ENCODE results near the gene MIPEP.
"Not testable (repeated sequence)": the region's sequence is repeated elsewhere in the genome, so short reads cannot be mapped to it uniquely, and the experiment has no call there.

MIPEP gene

DNA sequence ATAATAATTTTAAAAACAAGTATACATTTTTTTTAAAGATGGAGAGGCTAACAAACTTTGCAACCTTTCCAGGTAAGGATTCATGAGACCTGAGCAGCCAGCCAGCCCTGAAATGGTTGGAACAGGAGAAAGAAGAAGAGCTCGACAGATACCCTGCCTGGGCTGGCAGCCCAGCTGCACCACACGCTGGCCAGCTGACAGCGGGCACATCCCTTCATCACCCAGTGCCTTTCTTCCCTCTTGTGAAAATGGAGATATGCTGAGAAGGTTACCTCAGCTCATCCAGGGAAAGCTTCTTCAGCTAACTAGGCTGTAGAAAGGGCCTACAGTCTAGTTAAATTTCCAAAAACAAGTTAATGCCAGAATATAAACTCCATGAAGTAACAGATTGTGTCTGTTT is 4.8 kb downstream of the MIPEP start:
- not testable (repeated sequence) for DNase-seq

DNA sequence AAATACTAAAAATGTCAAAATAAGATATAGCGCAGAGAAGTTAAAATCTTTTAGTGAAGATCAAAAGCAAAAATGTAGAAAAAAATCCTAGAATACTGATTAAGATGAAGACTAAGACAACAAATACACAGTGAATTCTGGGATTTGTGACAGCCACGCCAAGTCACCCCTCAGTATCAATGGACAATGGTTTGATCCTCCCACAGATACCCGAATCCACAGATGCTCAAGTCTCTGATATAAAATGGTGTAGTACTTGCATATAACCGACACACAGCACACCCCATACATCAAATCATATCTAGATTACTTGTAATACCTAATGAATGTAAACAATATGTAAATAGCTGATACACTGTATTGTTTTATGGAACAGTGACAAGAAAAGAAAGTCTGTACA is 5.9 kb downstream of the MIPEP start:
- no peak for DNase-seq

DNA sequence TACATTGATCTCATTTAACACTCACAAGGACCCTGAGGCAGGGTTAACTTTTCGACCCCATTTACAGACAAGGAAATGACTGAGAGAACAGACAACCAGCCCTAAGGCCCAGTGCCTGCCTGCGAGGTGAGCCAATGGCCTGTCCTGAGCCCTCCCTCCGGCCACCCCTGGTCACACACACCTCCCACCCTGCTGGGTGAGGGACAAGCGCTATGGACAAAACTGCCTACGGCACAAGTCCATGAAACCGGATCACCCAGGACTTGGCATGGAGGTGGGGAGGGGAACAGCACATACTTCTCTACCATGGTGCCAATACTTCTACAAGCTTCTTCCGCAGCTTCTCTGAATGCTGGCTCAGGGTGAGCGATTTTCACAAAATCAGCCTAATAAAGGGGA is 7.8 kb downstream of the MIPEP start:
- DNase-seq = not testable (repeated sequence)

DNA sequence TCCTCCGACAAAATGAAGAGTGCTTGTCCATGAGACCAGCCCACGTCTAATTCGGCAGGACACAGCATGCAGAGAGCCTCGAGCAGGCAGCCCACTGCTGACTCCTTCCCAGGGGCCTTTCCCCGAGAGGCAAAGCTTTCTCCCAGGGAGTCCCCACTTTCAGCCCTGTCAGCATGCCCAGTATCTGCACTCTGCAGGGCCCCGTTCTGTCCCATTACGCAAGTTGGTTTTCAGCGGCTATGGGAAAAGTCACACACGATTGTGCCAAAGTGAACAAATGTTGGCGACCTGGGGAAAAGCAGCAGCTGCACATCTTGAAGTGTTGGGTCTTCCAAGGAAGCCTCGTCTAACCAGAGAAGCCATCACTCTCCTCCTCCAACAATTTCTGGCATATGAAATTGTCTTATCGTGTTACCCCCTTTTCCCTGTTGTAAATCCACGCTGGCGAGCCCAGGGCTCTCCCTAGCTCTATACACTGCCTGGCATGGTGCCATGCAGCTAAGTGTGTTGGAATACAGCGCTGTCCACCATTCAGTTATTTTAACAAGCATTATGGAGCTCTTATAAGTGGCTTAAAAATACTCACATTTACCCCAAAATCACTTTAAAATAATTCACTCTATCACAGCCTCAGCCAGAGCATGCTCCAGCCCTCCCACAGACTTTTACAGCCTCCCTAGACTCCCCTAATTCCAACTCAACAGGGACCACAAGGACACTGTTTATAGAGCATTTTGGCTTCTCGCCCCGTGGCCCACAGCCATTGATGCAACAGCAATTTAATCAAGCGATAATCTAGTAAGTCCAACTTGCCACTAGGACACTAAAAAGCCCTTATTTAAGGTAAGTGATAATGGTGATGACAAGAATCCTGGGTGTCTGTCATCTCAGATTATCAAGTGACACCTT is 8.5 kb downstream of the MIPEP start:
- not testable (repeated sequence) for DNase-seq

DNA sequence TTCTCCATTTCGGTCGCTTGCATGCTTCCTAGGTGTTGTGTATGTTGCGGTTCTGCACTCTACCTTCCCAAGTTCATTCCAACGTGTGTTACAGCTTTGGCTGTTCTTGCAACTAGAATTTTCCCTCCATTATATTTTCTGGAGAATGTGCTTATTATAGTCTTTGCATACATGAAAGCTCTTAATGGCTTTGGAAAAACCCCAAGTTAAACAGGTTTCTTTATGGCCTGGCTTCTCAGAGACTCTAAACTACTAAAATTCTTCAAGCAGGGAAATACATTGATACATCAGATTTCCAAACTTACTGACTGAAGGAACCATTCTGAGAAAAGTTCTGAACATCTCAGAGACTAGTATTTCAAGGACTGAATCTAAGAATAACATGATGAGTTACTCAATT is 11.9 kb downstream of the MIPEP start:
- DNase-seq = no peak

DNA sequence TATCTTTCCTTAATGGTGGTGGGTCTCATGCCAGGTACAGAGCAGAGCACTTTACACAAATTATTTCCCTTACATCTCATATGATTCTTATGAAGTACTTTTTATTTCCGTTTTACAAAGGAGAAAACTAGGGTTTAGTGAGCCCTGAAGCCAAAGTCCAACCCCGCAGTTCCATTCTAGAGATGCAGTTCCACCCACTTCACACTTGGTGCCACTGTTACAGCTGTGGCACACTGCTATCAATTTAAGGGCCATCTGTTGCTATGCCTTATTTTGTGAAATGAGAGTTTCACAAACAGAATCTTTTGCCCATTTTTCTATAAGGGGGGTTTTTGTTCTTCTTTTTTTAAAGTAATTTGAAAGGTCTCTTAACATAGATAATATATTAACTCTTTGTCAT is 12.9 kb downstream of the MIPEP start:
- no peak for DNase-seq

DNA sequence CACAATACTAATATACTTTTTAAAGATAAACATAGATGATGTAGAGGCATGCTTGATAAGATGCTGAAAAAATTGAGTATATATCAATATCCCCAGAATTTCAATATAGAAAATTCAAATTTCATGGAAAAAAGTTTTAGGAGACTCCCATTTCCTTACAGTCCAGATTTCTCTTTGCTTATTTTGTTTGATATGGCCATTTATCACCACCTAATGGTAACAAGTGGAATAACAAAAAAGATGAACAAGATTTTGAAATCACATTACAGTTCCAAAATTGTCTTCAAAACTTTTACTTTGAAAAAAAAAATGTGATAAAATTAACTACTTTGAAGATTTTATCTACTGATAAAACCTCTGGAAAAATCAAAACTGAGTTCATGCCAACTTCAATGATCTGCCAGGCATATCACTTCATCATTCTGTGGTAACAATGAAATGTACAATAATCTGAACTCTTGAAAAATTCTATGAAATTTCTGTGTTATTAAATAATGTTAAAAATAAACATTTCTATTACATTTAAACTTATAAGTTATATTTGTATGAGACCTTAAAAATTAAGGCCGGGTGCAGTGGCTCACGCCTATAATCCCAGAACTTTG is 17.5 kb downstream of the MIPEP start:
- peak; percentile 8 for DNase-seq

DNA sequence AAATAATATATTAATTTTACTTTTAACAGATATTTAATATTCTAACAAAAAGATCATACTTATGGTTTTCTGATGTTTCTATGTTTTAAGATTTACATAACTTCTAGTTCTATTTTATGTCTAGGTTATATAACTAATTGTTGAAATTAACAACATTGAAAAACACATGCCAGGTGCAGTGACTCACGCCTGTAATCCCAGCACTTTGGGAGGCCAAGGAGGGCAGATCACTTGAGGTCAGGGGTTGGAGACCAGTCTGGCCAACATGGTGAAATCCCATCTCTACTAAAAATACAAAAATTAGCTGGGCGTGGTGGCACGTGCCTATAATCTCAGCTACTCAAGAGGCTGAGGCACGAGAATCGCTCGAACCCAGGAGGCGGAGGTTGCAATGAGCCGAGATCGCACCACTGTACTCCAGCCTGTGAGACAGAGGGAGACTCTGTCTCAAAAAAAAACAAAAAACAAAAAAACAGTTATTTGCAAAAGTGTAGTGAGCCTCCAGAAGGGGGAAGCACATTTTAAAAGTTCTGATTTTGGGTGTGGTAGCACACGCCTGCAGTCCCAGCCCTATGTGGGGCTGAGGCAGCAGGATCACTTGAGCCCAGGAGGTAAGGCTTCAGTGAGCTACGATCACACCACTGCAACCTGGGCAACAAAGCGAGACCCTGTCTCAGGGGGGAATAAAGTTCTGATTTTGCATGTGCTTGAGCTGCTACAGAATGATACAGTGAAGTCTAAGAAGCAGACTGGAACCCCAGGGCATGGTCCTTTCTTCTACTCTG is 18.7 kb downstream of the MIPEP start:
- DNase-seq = no peak

DNA sequence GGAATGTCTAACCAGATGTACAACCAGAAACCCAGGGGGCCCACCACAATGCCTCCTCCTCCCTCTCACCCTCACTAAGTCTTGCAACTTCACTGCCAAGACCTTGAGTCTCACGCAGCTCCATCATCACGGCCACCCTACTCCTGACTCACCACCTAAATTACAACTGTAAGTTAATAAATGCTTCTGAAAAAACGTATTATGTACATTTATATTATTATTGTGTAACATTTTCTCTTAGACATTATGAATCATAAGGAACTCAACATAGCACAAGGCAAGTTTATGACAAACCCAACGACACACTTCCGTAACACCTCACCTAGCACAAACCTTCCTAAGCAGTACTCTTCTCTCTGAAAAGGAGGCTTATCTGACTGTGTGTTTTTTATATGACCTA is 20.7 kb downstream of the MIPEP start:
- DNase-seq = no peak

DNA sequence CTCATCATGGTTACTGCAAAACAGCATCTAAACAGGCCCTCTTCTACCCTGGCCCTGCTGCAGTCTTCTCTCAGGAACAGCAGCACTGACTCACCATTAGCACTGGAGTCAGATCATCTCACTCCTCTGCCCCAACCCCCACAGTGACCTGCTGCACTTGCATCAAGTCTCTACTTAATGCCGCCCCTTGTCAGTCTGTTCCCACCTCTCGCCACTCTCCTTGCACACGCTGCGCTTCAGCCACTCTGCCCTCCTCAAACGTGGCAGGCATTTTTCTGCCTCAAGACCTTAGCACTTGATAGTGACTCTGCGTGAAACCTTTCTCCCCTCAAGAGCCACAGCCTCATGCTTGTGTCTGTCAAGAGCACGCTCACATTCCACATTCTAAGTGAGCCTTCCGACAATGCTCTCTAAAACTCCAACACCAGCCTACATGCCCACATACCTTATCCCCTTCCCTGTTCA is 22.1 kb downstream of the MIPEP start:
- DNase-seq = no peak

DNA sequence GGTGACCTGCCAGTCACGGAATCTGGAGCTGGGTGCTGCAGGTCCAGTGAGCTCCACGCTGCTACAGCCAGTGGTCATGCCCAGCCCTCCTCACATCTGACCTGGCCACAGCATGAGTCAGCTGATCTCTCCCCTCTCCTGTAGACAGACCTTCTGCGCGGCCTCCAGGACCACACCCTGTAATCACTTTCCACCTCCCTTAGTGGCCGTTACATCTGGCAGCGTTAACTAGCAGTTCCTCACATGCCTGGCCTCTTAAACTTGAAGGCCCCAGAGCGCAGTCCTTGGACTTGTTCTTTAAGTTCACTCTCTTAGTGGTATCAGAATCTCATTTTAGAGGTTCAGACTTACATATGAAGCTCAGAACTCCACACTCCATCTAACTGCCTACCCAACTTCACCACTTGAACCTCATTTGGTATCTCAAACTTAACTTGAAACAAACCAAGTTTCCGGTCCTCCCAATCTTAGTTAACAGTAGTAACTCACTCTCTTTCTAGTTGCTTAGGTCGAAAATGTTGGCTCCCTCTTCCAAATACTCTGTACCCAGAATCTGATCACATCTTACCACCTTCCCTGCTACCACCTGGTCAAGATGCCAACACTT is 22.7 kb downstream of the MIPEP start:
- DNase-seq = no peak

DNA sequence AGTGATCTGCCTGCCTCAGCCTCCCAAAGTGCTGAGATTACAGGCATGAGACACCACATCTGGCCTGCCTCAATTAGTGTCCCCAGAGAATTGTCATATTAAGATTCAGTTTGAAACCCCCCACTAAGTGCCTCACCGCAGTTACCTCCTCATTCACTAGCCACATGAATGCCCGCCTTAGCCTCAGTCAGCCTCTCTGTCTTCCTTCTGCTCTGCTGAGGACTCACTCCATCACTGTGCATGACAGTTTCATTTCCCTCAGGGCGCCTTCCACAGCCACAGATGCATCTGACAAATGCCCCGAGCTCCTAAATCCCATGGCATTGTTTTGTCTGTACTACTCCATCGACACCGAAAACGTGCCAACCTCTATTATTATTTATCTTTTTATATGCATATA is 23.3 kb downstream of the MIPEP start:
- no peak for DNase-seq

DNA sequence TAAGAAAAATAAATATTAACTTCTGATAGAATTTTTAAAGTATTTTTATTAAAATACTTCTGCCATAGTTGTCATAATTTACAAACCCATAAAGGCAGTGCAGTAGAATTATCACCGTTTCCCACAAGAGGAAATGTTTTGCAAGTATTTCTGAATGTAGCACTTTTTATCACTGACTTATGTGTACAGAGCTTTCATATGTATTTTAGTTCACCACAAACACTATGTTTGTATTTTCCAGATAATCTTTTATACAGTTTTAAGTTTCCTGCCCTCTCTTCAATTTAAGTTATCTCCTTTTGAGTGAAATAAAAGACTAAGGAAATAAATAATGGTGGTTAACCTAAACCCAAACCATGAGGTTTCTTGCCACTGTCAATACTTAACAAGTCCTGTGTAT is 24.2 kb downstream of the MIPEP start:
- no peak for DNase-seq

DNA sequence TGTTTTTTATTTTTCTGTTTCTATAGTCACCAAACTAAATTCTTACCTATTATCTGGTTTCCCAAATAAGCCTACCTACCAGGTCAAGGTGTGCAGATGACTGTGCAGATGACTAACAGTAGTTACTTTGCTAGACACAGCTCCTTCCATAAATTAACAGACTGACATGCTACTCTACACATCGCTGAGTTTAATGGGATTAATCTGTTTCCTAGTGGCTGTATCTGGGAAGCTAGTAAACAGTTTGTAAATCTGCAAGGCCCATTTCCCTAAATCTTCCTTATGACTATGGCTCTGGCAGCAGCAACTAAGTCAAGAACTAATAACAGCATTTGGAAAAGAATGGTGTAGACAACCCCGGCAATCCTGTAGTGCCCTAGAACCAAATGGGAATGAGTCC is 27.9 kb downstream of the MIPEP start:
- DNase-seq = no peak

DNA sequence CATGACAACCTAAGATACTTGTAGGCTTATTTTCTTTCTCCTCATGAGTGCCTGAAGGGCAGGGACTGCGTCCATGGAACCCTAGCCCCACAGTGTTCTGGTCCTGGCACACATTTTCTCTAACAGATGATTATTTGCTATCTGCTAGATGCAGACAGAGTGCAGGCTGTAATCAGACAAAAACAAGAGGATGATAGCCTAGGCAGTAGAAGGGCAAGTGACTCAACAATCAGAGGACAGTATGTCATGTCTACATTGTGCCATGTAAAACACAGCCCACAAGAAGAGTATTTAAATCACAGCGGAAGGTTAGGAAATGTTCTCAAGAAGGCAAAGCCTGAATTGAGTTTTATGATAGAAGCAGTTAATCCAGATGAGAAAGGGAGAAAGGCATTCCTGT is 29.3 kb downstream of the MIPEP start:
- no peak for DNase-seq

DNA sequence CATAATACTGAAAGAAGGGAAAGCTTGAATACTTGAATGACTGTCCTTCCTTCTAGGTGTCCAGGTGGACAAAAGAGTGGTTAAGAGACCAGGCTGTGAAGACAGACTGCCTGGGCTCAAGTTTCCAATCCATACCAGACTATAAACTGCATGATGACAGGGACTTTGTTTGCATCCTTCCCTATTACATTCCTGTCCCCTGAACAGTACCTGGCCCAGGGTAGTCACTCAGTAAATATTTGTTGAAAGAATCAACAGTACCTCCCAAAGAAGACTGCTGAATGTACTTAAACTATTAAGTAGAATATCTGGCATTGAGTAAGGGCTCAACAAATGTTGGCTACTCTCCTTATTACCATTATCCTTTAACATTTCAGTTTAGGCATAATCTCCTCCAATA is 29.7 kb downstream of the MIPEP start:
- no peak for DNase-seq

DNA sequence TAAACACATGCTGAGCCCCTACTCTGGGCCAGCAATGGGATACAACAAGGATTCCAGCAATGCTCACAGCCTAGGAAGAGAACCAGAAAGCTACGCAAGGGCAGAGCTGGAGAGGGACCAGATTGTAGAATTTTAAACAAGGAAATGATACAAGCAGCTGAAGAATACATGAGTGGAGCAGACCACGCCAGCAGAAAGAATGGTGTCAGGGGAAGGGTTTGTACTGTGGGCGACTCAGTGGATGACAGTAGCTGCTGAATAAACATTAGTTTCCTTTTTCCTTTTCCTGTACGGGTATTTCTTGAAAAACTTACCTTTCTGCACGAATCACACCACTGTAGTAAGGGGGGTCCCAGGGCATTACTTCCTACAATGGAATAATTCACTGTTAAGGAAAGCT is 30.7 kb downstream of the MIPEP start:
- no peak for DNase-seq

DNA sequence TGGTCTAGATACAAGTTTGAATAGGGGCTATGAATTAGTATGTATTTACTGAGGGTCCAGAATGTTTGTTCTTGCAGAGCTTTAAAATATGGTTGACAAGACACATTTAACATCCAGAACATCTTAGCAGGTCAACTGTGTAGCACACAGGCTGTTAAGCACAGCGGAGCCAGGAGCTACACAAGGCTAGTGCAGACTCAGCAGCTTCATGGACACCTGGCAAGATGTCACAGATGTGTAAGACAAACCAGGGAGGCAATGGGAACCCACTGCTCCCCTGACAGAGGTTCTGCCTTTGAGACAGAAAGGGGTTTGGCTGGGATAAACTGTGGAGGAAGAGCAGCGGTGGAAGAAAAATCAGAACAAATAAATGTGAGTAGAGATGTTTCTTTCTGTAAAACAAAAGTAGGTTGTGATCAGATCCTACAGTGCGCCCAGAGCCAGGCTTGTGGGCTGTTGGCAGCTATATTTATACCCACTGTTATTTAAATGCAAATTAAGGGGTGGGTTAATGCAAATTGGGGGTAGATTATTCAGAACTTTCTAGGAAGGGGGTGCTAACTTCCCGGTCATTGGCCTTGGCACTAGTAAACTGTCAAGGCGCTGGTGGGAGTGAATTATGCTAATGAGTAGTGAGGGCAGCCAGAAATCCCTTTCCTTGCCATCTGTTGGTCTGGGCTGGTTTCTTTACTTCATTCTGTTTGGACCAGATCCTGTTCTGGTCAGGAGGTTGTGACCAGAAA is 33.0 kb downstream of the MIPEP start:
- no peak for DNase-seq

DNA sequence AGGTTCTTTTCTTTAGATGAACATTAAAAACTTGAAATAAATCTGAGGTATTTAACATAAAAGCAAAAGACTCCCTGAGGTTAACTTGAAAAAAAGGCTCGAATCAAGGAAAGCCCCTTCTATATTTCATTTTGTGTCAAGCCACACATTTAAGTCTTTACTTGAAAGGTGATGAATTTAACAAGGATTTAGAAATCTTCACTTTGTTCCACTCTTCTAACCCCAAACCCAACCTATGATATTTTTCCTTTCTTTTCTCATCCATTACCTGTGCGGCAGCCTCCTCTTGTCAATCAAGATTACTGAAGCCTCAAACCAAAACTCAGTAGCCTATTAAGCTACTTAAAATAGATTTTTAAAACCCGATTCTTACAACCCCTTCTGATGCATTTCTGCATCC is 33.8 kb downstream of the MIPEP start:
- no peak for DNase-seq

DNA sequence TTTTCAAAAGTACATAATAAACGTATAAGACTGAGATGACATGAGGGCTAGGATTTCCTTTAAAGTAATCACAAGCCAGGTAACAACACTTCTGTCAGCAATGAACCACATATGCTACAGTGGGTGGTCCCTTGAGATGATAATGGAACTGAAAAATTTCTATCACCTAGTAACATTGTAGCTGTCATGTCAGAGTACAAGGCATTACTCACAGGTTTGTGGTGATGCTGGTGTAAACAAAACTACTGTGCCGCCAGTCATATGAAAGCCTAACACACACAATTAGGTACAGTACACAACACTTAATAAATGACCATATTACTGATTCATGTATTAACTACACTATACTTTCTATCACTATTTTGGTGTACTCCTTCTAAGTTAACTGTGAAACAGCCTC is 36.8 kb downstream of the MIPEP start:
- no peak for DNase-seq

DNA sequence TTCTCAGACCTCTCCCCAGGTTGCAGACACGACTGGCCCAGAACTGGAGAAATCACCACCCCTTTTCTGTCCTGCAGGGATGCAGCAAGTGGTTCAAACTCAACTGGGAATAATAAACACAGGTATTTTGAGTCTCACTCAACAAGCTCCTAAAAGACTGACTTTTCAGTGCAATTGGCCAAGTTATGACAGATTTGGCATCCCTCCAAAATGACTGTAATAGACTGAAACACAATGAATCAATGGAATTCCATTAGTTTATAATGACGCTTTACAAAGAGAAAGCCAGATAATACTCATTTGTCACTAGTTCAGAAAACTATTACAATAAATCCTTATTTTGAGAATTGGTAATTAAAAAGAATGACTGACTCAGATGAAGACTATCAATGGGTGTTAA is 38.1 kb downstream of the MIPEP start:
- DNase-seq = no peak

DNA sequence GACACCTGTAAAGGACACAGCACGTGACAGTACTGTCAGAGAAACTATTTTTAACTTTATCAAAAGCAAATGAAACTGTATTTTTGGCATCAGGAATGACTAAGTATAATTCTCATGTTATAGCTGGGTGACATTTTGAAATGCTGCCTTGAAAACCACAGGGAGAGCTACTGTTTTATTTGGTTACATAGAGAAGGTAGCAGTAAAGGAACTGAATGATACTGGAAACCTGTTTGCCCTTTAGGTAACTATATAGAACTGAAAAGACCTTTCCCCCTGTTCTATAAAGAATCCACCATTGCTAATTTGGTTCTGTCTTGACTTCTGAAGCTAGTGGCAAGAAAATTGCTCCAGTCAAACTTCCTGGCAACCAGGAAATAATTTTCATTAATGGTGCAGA is 39.1 kb downstream of the MIPEP start:
- DNase-seq = no peak

DNA sequence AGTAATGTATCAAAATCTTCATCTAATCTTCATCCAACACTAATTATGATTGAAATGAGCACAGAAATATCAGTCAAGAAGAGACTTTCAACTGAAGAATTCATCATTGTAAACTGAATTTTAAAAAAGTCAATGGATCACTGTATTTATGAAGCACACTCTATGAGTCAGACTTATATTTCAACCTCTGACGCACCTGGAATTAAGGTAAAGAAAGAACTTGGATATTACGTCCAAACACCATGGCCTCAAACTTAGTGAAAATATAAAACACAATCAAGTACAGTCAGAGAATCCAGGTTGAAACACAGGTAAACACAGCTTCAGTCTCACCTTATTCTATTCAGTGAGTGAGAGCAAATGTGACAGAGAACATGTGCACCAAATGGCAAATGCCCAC is 39.5 kb downstream of the MIPEP start:
- no peak for DNase-seq

All from NCI-H774 (cell line).